ENCODE measurements around the gene LRCOL1.

DNA sequence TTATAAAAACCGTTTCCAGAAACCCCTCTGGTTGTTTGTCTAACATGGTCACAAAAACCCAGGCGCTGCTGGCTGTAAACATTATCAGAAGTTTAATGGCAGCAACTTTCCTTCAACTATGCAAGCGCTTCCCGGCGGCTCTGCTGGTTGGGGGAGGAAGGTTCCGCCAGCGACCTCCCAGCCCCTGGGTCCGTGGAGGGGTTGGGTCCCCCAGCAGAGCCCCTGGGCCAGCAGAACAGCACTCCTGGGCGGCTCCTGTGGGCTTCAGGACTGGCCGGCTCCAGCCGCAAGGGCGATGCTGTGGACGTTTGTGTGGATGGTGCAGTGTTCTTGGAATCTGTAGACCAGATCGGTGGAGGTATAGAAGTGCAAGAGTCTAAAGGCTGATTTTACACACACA, 26.0 kb downstream of the LRCOL1 start:
- TF ChIP-seq SP1 (IDR thresholded peaks at IDR 0.05): no peak
- TF ChIP-seq ZNF384 (IDR thresholded peaks at IDR 0.05): no peak
- TF ChIP-seq PKNOX1 (IDR thresholded peaks at IDR 0.05): no peak
- no peak for TF ChIP-seq FOXK2 (IDR thresholded peaks at IDR 0.05)
- TF ChIP-seq ELF4 (IDR thresholded peaks at IDR 0.05): no peak
- TF ChIP-seq ARNT (IDR thresholded peaks at IDR 0.05): no peak
- no peak for TF ChIP-seq BHLHE40 (IDR thresholded peaks at IDR 0.05; ENCODE audit: borderline replicate concordance)
- TF ChIP-seq HDGF (IDR thresholded peaks at IDR 0.05; ENCODE audit: borderline replicate concordance): no peak
- TF ChIP-seq FOXA1 (IDR thresholded peaks at IDR 0.05): no peak
- TF ChIP-seq NFRKB (IDR thresholded peaks at IDR 0.05): no peak
- TF ChIP-seq SUZ12 (IDR thresholded peaks at IDR 0.05): no peak
- TF ChIP-seq CTBP1 (IDR thresholded peaks at IDR 0.05; ENCODE audit: borderline replicate concordance): no peak
- no peak for TF ChIP-seq LEF1 (IDR thresholded peaks at IDR 0.05; ENCODE audit: borderline replicate concordance)
- TF ChIP-seq FOXM1 (IDR thresholded peaks at IDR 0.05; ENCODE audit: borderline replicate concordance): no peak
